ENCODE measurements around the gene INMT. TPM values are rescaled to one million over a fixed set of nuclear protein-coding genes. Genes with fewer than 3 reads are reported as not detected.

Gene INMT
- polyA plus RNA-seq, 1 donor (not counting 4 experiments of a cell fraction or from before 2014, with no cell fraction given) = not detected

DNA sequence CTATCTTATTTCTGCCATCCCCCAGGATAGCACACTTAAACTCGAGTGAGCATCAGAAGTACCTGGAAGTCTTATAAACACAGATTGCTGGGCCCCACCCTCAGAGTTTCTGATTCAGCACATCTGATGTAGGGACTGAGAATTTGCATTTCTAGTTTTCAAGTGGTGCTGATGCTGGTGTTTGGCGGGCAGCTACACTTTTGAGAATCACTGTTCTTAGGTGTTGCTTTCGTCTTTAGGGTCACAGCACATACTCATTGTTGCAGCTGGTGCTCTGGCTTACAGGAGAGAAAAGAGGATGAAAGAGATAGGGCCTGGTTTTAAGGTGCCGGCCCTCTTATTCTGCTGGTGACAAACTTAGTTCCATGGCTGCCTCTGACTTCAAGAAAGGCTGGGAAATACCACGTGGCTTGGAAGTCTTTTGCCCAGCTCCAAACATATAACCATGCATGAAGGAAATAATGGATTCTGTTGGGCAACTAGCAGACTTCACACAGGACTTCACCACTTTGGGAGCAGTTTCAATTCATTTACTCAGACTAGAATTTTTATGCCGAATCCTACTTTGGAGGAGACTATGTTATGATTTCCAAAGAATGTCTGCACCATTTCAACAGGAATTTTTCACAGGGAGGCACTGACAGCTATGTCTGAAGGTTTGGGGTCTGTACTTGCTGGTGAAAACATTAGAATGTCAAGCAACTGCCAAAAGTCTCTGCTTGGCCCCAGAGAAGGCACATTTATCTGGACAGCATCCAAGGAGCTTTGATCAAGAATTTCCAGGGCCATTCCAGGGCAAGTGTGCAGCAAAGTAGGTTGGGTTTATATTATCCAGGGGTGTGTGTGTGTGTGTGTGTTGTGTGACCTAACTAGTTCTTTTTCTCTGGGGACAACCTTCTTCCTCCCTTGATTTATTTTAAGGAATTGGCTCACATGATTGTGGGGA is 12.4 kb downstream of the INMT start:
- H3K27ac ChIP-seq (ENCODE audit: control insufficient read depth, insufficient read depth, low read length) = no peak overlapping the region
- dilution Hi-C loops (cut with MboI; ENCODE audit: extremely low pct_ligation_motif_present, low sequenced_read_pairs) = no loop called here
- FAIRE-seq = no peak

DNA sequence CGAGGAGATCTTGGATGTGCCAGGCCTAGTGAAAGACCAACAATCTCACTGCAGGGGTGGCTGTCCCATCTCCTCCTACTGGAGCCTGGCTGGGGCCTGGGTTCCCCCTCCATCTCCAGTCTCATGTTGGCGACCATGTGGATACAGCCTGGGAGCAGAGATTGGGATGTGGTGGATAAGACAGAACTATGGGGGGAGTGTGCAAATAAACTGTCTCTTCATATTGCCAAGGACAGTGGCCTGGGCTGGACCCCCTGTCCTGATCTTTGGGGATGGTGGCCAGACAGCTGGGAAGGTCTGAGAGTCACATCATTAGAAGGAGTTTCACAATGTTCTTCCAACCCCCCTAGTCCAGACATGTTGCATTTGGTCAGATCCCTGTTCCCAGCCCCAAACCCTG is 13.5 kb downstream of the INMT start:
- H4K20me1 ChIP-seq (ENCODE audit: control insufficient read depth, extremely low read depth, insufficient read depth, low read length) = no peaks in the 10 kb centered on the region
- no peaks in the 10 kb centered on the region for H3K79me2 ChIP-seq (ENCODE audit: control insufficient read depth, insufficient read depth, low read length)
- H3K4me2 ChIP-seq (ENCODE audit: control insufficient read depth, extremely low read depth, insufficient read depth, low read depth, low read length) = no peak overlapping the region
- H3K27ac ChIP-seq (ENCODE audit: control insufficient read depth, insufficient read depth, low read length) = no peak overlapping the region
- H3K9me1 ChIP-seq (ENCODE audit: control insufficient read depth, extremely low read depth, insufficient read depth, low read length) = no peaks in the 10 kb centered on the region
- dilution Hi-C loops (cut with MboI; ENCODE audit: extremely low pct_ligation_motif_present, low sequenced_read_pairs) = no loop called here
- H3K9ac ChIP-seq (ENCODE audit: control insufficient read depth, extremely low read depth, insufficient read depth, low read length) = no peak overlapping the region
- H3K4me1 ChIP-seq (ENCODE audit: control insufficient read depth, extremely low read depth, insufficient read depth, low read length) = peaks cover 3% of the 10 kb centered on the region
- TF ChIP-seq EZH2 (IDR thresholded peaks at IDR 0.05; ENCODE audit: low read length) = no peak
- TF ChIP-seq, protein P1, sequence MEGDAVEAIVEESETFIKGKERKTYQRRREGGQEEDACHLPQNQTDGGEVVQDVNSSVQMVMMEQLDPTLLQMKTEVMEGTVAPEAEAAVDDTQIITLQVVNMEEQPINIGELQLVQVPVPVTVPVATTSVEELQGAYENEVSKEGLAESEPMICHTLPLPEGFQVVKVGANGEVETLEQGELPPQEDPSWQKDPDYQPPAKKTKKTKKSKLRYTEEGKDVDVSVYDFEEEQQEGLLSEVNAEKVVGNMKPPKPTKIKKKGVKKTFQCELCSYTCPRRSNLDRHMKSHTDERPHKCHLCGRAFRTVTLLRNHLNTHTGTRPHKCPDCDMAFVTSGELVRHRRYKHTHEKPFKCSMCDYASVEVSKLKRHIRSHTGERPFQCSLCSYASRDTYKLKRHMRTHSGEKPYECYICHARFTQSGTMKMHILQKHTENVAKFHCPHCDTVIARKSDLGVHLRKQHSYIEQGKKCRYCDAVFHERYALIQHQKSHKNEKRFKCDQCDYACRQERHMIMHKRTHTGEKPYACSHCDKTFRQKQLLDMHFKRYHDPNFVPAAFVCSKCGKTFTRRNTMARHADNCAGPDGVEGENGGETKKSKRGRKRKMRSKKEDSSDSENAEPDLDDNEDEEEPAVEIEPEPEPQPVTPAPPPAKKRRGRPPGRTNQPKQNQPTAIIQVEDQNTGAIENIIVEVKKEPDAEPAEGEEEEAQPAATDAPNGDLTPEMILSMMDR (optimal IDR thresholded peaks at IDR 0.05 in 1 of 3, IDR thresholded peaks at IDR 0.05 in 1 of 3, conservative IDR thresholded peaks at IDR 0.05 in 1 of 3; ENCODE audit: extremely low read depth in 1 of 3, insufficient read depth in 2 of 3, low read length in 3 of 3) = no peak
- H3K9me3 ChIP-seq (ENCODE audit: control insufficient read depth, low read depth, low read length) = no peaks in the 10 kb centered on the region
- H3K4me3 ChIP-seq (ENCODE audit: control insufficient read depth in 2 of 3, extremely low read depth in 1 of 3, insufficient read depth in 2 of 3, low read depth in 1 of 3, low read length in 3 of 3) = no peak overlapping the region
- no peaks in the 10 kb centered on the region for H3K27me3 ChIP-seq (ENCODE audit: control insufficient read depth, extremely low read depth, insufficient read depth, low read length)
- H2AFZ ChIP-seq (ENCODE audit: control insufficient read depth, low read length) = no peak overlapping the region
- FAIRE-seq = no peak
- no peak for DNase-seq (ENCODE audit: low read depth, low spot score)
- H3K36me3 ChIP-seq (ENCODE audit: control insufficient read depth in 2 of 2, extremely low read depth in 1 of 2, insufficient read depth in 2 of 2, low read length in 2 of 2) = no peaks in the 10 kb centered on the region

More for the DNA sequence above, 12.4 kb downstream of the INMT start:
- DNase-seq (ENCODE audit: low read depth, low spot score) = no peak
- H3K36me3 ChIP-seq (ENCODE audit: control insufficient read depth in 2 of 2, extremely low read depth in 1 of 2, insufficient read depth in 2 of 2, low read length in 2 of 2) = no peaks in the 10 kb centered on the region
- no peak overlapping the region for H3K4me3 ChIP-seq (ENCODE audit: control insufficient read depth in 2 of 3, extremely low read depth in 1 of 3, insufficient read depth in 2 of 3, low read depth in 1 of 3, low read length in 3 of 3)
- no peaks in the 10 kb centered on the region for H3K27me3 ChIP-seq (ENCODE audit: control insufficient read depth, extremely low read depth, insufficient read depth, low read length)
- H3K9me3 ChIP-seq (ENCODE audit: control insufficient read depth, low read depth, low read length) = no peaks in the 10 kb centered on the region
- no peaks in the 10 kb centered on the region for H3K9me1 ChIP-seq (ENCODE audit: control insufficient read depth, extremely low read depth, insufficient read depth, low read length)
- H3K4me2 ChIP-seq (ENCODE audit: control insufficient read depth, extremely low read depth, insufficient read depth, low read depth, low read length) = no peak overlapping the region
- H3K79me2 ChIP-seq (ENCODE audit: control insufficient read depth, insufficient read depth, low read length) = no peaks in the 10 kb centered on the region
- TF ChIP-seq EZH2 (IDR thresholded peaks at IDR 0.05; ENCODE audit: low read length) = no peak
- TF ChIP-seq, protein P1 (optimal IDR thresholded peaks at IDR 0.05 in 1 of 3, IDR thresholded peaks at IDR 0.05 in 1 of 3, conservative IDR thresholded peaks at IDR 0.05 in 1 of 3; ENCODE audit: extremely low read depth in 1 of 3, insufficient read depth in 2 of 3, low read length in 3 of 3) = no peak
- H3K4me1 ChIP-seq (ENCODE audit: control insufficient read depth, extremely low read depth, insufficient read depth, low read length) = no peaks in the 10 kb centered on the region
- H3K9ac ChIP-seq (ENCODE audit: control insufficient read depth, extremely low read depth, insufficient read depth, low read length) = no peak overlapping the region
- no peak overlapping the region for H2AFZ ChIP-seq (ENCODE audit: control insufficient read depth, low read length)
- H4K20me1 ChIP-seq (ENCODE audit: control insufficient read depth, extremely low read depth, insufficient read depth, low read length) = no peaks in the 10 kb centered on the region

Data from keratinocyte (primary cell).